H9 (cell line): ENCODE results near the gene NAPEPLD. TPM values are rescaled to one million over a fixed set of nuclear protein-coding genes. Genes with fewer than 3 reads are reported as not detected.

Experiments
- DNase-seq: peaks from one replicate; pipeline ENCODE4 v3.0.0-alpha.2; 2017
- H2AFZ ChIP-seq: one replicate; pipeline ENCODE4 v1.6.1; 2013; ENCODE audit warnings: mild to moderate bottlenecking, low read length, control low read depth, moderate library complexity
- H2AK5ac ChIP-seq: 2 replicates; pipeline ENCODE4 v1.6.1; 2013; ENCODE audit warnings: low read length, control low read depth, mixed read lengths; ENCODE audit not compliant: insufficient read length
- H2BK120ac ChIP-seq: one replicate; pipeline ENCODE4 v1.6.1; 2013; ENCODE audit warnings: low read depth, mild to moderate bottlenecking, low read length, control low read depth, inconsistent platforms; ENCODE audit not compliant: poor library complexity, severe bottlenecking
- H2BK12ac ChIP-seq: 2 replicates; pipeline ENCODE4 v1.6.1; 2013; ENCODE audit warnings: low read length, control low read depth, mixed read lengths, low read depth; ENCODE audit not compliant: insufficient read length
- H2BK15ac ChIP-seq: 2 replicates; pipeline ENCODE4 v1.6.1; 2013; ENCODE audit warnings: low read depth, low read length, control low read depth
- H2BK20ac ChIP-seq: one replicate; pipeline ENCODE4 v1.6.1; 2013; ENCODE audit warnings: low read depth, mild to moderate bottlenecking, low read length, control low read depth, inconsistent platforms; ENCODE audit not compliant: poor library complexity, severe bottlenecking
- H2BK5ac ChIP-seq: 2 replicates; pipeline ENCODE4 v1.6.1; 2013; ENCODE audit warnings: low read length, control low read depth, mixed read lengths; ENCODE audit not compliant: insufficient read length
- H3K14ac ChIP-seq: 2 replicates; pipeline ENCODE4 v1.6.1; 2013; ENCODE audit warnings: low read length, control low read depth; ENCODE audit not compliant: insufficient read depth
- H3K18ac ChIP-seq: 2 replicates; pipeline ENCODE4 v1.6.1; 2013; ENCODE audit warnings: low read depth, mild to moderate bottlenecking, mixed read lengths, low read length, control low read depth; ENCODE audit not compliant: insufficient read length
- H3K23ac ChIP-seq: 2 replicates; pipeline ENCODE4 v1.6.1; 2013; ENCODE audit warnings: low read length, control low read depth, mixed read lengths, low read depth; ENCODE audit not compliant: insufficient read length
- H3K23me2 ChIP-seq: 2 replicates; pipeline ENCODE4 v1.6.1; 2013; ENCODE audit warnings: low read depth, mild to moderate bottlenecking, mixed read lengths, low read length, control low read depth; ENCODE audit not compliant: insufficient read length, poor library complexity, severe bottlenecking
- H3K27ac ChIP-seq: 2 replicates; pipeline ENCODE4 v1.5.1; 2013; ENCODE audit warnings: low read length, control low read depth, mixed read lengths, low read depth; ENCODE audit not compliant: insufficient read length
- H3K27me3 ChIP-seq: 2 replicates; pipeline ENCODE4 v1.6.1; 2013; ENCODE audit warnings: low read length, control low read depth, inconsistent platforms; ENCODE audit not compliant: insufficient read depth
- H3K4ac ChIP-seq: 2 replicates; pipeline ENCODE4 v1.6.1; 2013; ENCODE audit warnings: low read depth, mild to moderate bottlenecking, control low read depth, inconsistent platforms, low read length, moderate library complexity
- H3K4me1 ChIP-seq: 2 replicates; pipeline ENCODE4 v1.6.1; 2013; ENCODE audit warnings: low read length, control low read depth, inconsistent platforms; ENCODE audit not compliant: insufficient read depth
- H3K4me2 ChIP-seq: 2 replicates; pipeline ENCODE4 v1.6.1; 2013; ENCODE audit warnings: low read length, control low read depth, mixed read lengths; ENCODE audit not compliant: insufficient read length, insufficient read depth
- H3K56ac ChIP-seq: 2 replicates; pipeline ENCODE4 v1.6.1; 2013; ENCODE audit warnings: low read depth, mild to moderate bottlenecking, mixed read lengths, low read length, control low read depth; ENCODE audit not compliant: insufficient read length
- H3K79me1 ChIP-seq: 2 replicates; pipeline ENCODE4 v1.6.1; 2013; ENCODE audit warnings: low read depth, mild to moderate bottlenecking, moderate library complexity, low read length, control low read depth, inconsistent platforms; ENCODE audit not compliant: insufficient read depth, poor library complexity, severe bottlenecking
- H3K79me2 ChIP-seq: 2 replicates; pipeline ENCODE4 v1.6.1; 2013; ENCODE audit warnings: low read length, control low read depth, inconsistent platforms; ENCODE audit not compliant: insufficient read depth
- H3K9ac ChIP-seq: 2 replicates; pipeline ENCODE4 v1.6.1; 2013; ENCODE audit warnings: low read length, control low read depth, mixed read lengths; ENCODE audit not compliant: insufficient read length; ENCODE audit errors: extremely low read depth
- H3K9me3 ChIP-seq: one replicate; pipeline ENCODE4 v1.6.1; 2013; ENCODE audit warnings: low read depth, low read length, inconsistent platforms; ENCODE audit not compliant: control insufficient read depth
- H3T11ph ChIP-seq: one replicate; pipeline ENCODE4 v1.6.1; 2013; ENCODE audit warnings: mild to moderate bottlenecking, low read length, control low read depth, inconsistent platforms
- H4K20me1 ChIP-seq: one replicate; pipeline ENCODE4 v1.6.1; 2013; ENCODE audit not compliant: control insufficient read depth, insufficient read length, insufficient read depth
- H4K5ac ChIP-seq: 2 replicates; pipeline ENCODE4 v1.6.1; 2013; ENCODE audit warnings: low read depth, mild to moderate bottlenecking, mixed read lengths, low read length, control low read depth; ENCODE audit not compliant: insufficient read length
- H4K8ac ChIP-seq: replicated peaks from 2 replicates; pipeline ENCODE4 v1.6.1; 2013; ENCODE audit warnings: low read length, control low read depth, mixed read lengths, low read depth; ENCODE audit not compliant: insufficient read length
- H4K91ac ChIP-seq: 2 replicates; pipeline ENCODE4 v1.6.1; 2013; ENCODE audit warnings: low read depth, mild to moderate bottlenecking, moderate library complexity, mixed read lengths, low read length, control low read depth; ENCODE audit not compliant: insufficient read length
- H3K27ac Mint-ChIP-seq, 3 experiments: 2 replicates in 2 of 3; 3 replicates in 1 of 3; pipeline ENCODE4 v1.8.0; 2020 to 2021; ENCODE audit warnings: mixed read lengths in 3 of 3, mild to moderate bottlenecking in 1 of 3, moderate library complexity in 1 of 3
- H3K27me3 Mint-ChIP-seq: 2 replicates; pipeline ENCODE4 v1.8.0; 2021; ENCODE audit warnings: low read depth, mild to moderate bottlenecking, moderate library complexity, mixed read lengths
- H3K36me3 Mint-ChIP-seq, 3 experiments: 2 replicates in 2 of 3; 3 replicates in 1 of 3; pipeline ENCODE4 v1.8.0; 2020 to 2021; ENCODE audit warnings: low read depth in 3 of 3, mixed read lengths in 3 of 3; ENCODE audit not compliant: insufficient read depth in 1 of 3
- H3K4me1 Mint-ChIP-seq, 2 experiments: 2 replicates each; pipeline ENCODE4 v1.8.0; 2020; ENCODE audit warnings: mixed read lengths in 2 of 2
- H3K4me3 Mint-ChIP-seq, 2 experiments: 2 replicates in 1 of 2; 3 replicates in 1 of 2; pipeline ENCODE4 v1.8.0; 2020 to 2021; ENCODE audit warnings: mild to moderate bottlenecking in 2 of 2, mixed read lengths in 2 of 2, moderate library complexity in 1 of 2
- H3K9me3 Mint-ChIP-seq, 2 experiments: 2 replicates in 1 of 2; 3 replicates in 1 of 2; pipeline ENCODE4 v1.8.0; 2020; ENCODE audit warnings: mild to moderate bottlenecking in 2 of 2, mixed read lengths in 2 of 2, moderate library complexity in 1 of 2
- WGBS: extraction: QIAGEN DNeasy Blood & Tissue Kit; methylation state at CpG from one replicate; pipeline ENCODE4 v1.1.7; 2013; ENCODE audit warnings: missing lambda C conversion rate, low lambda C conversion rate, mixed read lengths; ENCODE audit not compliant: insufficient read length; ENCODE audit errors: extremely low coverage; 5-methylcytosine and 5-hydroxymethylcytosine counted together
- total RNA-seq: library from RNA; stranded (reverse); gene quantifications from 2 replicates; pipeline ENCODE4 v1.2.1, GENCODE V29; 2021
- TF ChIP-seq, protein P1 (sequence below): fragments of 200-600 bp; sonication (generic); conservative IDR thresholded peaks from 3 replicates; pipeline ENCODE4 v1.8.0; 2021; ENCODE audit warnings: antibody characterized with exemption, mild to moderate bottlenecking

Gene NAPEPLD
- total RNA-seq, 1 experiment from 2014 or later = 9.3 TPM

DNA sequence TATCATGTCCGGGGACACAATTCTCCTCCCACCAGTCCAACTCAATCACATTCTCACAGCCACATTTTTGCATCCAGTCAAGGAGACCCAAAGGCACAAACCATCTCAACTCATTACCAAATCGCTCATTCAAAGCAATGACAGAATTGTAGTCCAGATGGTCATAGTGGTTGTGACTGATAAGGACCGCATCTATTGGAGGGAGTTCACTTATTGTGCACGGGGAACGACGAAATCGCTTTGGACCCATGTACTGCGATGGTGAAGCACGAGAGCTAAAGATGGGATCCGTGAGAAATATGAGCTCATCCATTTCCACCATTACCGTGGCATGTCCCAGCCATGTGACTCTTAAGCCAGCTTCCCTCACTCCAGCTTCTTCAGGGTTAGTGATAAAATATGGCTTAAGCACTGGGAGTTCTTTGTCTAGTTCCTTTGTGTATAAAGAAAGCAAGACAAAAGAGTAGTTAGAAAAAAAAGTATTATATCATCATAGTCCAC, 29.1 kb downstream of the NAPEPLD start:
- H3K4ac ChIP-seq = no peak overlapping the region
- no peak overlapping the region for H3K18ac ChIP-seq
- H2BK15ac ChIP-seq = no peak overlapping the region
- Mint-ChIP-seq H3K9me3 (no peaks in the 10 kb centered on the region), H3K4me1 (no peaks in the 10 kb centered on the region), H3K27me3 (no peaks in the 10 kb centered on the region), H3K27ac (no peak overlapping the region), H3K4me3 (no peak overlapping the region), H3K36me3 (peaks cover 0 to 6% (median 6%) of the 10 kb centered on the region in 3 experiments; a peak in 5 of 7 replicates)
- no peak overlapping the region for H2AK5ac ChIP-seq
- no peaks in the 10 kb centered on the region for H3K79me1 ChIP-seq
- no peaks in the 10 kb centered on the region for H3K23me2 ChIP-seq
- H4K20me1 ChIP-seq = no peaks in the 10 kb centered on the region
- H3K9ac ChIP-seq = no peak overlapping the region
- H3K4me2 ChIP-seq = no peak overlapping the region
- H3K27ac ChIP-seq = no peak overlapping the region
- no peak overlapping the region for H2BK20ac ChIP-seq
- no peak overlapping the region for H2AFZ ChIP-seq
- TF ChIP-seq, protein P1, sequence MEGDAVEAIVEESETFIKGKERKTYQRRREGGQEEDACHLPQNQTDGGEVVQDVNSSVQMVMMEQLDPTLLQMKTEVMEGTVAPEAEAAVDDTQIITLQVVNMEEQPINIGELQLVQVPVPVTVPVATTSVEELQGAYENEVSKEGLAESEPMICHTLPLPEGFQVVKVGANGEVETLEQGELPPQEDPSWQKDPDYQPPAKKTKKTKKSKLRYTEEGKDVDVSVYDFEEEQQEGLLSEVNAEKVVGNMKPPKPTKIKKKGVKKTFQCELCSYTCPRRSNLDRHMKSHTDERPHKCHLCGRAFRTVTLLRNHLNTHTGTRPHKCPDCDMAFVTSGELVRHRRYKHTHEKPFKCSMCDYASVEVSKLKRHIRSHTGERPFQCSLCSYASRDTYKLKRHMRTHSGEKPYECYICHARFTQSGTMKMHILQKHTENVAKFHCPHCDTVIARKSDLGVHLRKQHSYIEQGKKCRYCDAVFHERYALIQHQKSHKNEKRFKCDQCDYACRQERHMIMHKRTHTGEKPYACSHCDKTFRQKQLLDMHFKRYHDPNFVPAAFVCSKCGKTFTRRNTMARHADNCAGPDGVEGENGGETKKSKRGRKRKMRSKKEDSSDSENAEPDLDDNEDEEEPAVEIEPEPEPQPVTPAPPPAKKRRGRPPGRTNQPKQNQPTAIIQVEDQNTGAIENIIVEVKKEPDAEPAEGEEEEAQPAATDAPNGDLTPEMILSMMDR = no peak
- no peak overlapping the region for H2BK5ac ChIP-seq
- H3T11ph ChIP-seq = no peak overlapping the region
- DNase-seq = no peak
- H4K8ac ChIP-seq = no peak overlapping the region
- no peak overlapping the region for H3K56ac ChIP-seq
- H3K79me2 ChIP-seq = no peaks in the 10 kb centered on the region; the same call in 1 of the 2 replicates
- no peak overlapping the region for H3K23ac ChIP-seq
- no peaks in the 10 kb centered on the region for H3K4me1 ChIP-seq
- H3K9me3 ChIP-seq = no peaks in the 10 kb centered on the region
- no peak overlapping the region for H2BK120ac ChIP-seq
- no peaks in the 10 kb centered on the region for H3K27me3 ChIP-seq
- no CpG with 5 or more reads among the region's 11 CpGs for WGBS
- no peak overlapping the region for H4K91ac ChIP-seq
- H3K14ac ChIP-seq = no peak overlapping the region
- H4K5ac ChIP-seq = no peak overlapping the region
- H2BK12ac ChIP-seq = no peak overlapping the region
